Ascending aorta (tissue), 2 donors: ENCODE measurements around the gene KIRREL1. TPM values are rescaled to one million over a fixed set of nuclear protein-coding genes. Genes with fewer than 3 reads are reported as not detected.

Experiments used
- DNase-seq, 2 donors: peaks; one replicate each; pipeline ENCODE4 v3.0.0-alpha.2; 2019; ENCODE audit warnings: low spot score in 2 of 2
- H3K27ac ChIP-seq, 2 donors: fragments of 200-600 bp; sonication (generic); one replicate each; pipeline ENCODE4 v1.5.1; 2016 to 2017; ENCODE audit warnings: mild to moderate bottlenecking in 1 of 2
- H3K27me3 ChIP-seq: fragments of 200-600 bp; sonication (generic); one replicate; pipeline ENCODE4 v1.5.1; 2017
- H3K36me3 ChIP-seq, 2 donors: fragments of 200-600 bp; sonication (generic); one replicate each; pipeline ENCODE4 v1.5.1; 2016
- H3K4me1 ChIP-seq, 2 donors: fragments of 200-600 bp; sonication (generic); one replicate each; pipeline ENCODE4 v1.5.1; 2016 to 2017; ENCODE audit warnings: mild to moderate bottlenecking in 1 of 2
- H3K4me3 ChIP-seq, 2 donors: fragments of 200-600 bp; sonication (generic); one replicate each; pipeline ENCODE4 v1.5.1; 2016 to 2017; ENCODE audit warnings: mild to moderate bottlenecking in 1 of 2
- H3K9me3 ChIP-seq, 2 donors: fragments of 200-600 bp; sonication (generic); one replicate each; pipeline ENCODE4 v1.5.1; 2016
- CTCF ChIP-seq, 3 experiments: fragments of 200-600 bp in 2 of 3; fragments of 450-650 bp in 1 of 3; sonication (generic) in 2 of 3; IDR thresholded peaks; one replicate each; pipeline ENCODE4 v1.5.1; 2016 to 2019; ENCODE audit warnings: antibody characterized with exemption in 3 of 3, mild to moderate bottlenecking in 1 of 3, moderate library complexity in 1 of 3
- intact Hi-C: fragments of 100-400 bp; cut with DNase I; formaldehyde crosslinking; loops from one replicate; pipeline ENCODE4 v1.15.1; 2023
- total RNA-seq: library from RNA; depleted of rRNA; stranded (reverse); fragments of >200 nt; gene quantifications from one replicate; pipeline ENCODE4 v1.1.0, GENCODE V29; 2016

The KIRREL1 gene
- total RNA-seq, 1 donor from 2014 or later = 114 TPM

- Histone ChIP-seq H3K36me3 (no peaks in the 10 kb centered on the region), H3K27ac (peak overlapping the region; percentile 92 to 99), H3K9me3 (no peaks in the 10 kb centered on the region), H3K4me1 (peaks cover 68 to 89% of the 10 kb centered on the region in 2 donors), H3K27me3 (no peaks in the 10 kb centered on the region), H3K4me3 (peak overlapping the region in 1 of 2 donors; percentile 34)
- intact Hi-C loops = loop anchor here (2.0 kb wide), 1 partner anchor 15 kb away; no protein-coding TSS in a partner anchor
- no peak for DNase-seq
- no peak for TF ChIP-seq CTCF (IDR thresholded peaks at IDR 0.05)
These were observed 14.4 kb downstream of the KIRREL1 start for GRCh38 chr1:158007667-158008386.

DNA sequence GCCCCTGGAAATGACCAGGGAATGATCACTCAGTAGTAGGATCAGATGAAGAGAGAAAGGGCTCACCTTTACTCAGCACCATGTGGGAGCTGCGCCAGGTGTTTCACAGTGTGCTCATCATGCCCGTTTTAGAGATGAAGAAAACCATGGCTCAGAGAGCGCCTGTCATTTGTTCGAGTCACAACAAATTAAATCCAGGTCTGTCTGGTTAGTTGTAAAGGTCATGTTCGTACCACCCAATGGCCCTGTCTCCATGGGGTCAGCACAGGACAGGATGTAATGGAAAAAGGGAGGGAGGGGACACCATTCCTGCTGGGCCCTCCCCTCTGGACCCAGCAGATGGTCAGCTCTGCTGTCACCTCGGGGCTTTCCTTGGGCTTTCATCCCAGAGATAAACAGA is 15.2 kb downstream of the KIRREL1 start:
- Histone ChIP-seq H3K9me3 (no peaks in the 10 kb centered on the region), H3K27me3 (no peaks in the 10 kb centered on the region), H3K27ac (peak overlapping the region; percentile 92 to 99), H3K4me1 (peaks cover 67 to 93% of the 10 kb centered on the region in 2 donors), H3K4me3 (no peak overlapping the region), H3K36me3 (no peaks in the 10 kb centered on the region)
- no peak for DNase-seq
- intact Hi-C loops = loop anchor here (2.0 kb wide), 1 partner anchor 14 kb away; no protein-coding TSS in a partner anchor
- TF ChIP-seq CTCF (IDR thresholded peaks at IDR 0.05) = no peak

DNA sequence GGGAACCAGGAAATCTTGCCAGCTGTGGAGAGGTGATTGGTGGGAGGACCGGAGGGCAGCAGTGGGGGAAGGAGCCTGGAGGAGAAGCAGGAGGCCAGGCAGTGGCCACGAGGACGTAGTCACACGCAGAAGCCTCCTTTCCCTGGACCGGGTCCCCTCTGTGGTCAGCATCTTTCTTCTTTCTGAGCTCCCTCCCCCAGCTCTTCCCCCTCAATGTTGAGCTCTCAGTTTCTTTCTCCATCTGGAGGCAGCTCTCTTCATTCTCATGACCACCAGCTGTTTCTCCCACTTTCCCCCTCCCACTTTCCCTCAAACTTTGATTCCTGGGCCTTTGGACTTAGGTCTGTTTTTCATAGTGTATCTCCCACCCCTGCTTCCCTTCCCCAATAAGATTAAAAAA is 18.3 kb downstream of the KIRREL1 start:
- no peaks in the 10 kb centered on the region for H3K27me3 ChIP-seq
- TF ChIP-seq CTCF (IDR thresholded peaks at IDR 0.05) = no peak
- no peak for DNase-seq
- H3K9me3 ChIP-seq = no peaks in the 10 kb centered on the region
- peaks cover 41 to 90% of the 10 kb centered on the region in 2 donors for H3K4me1 ChIP-seq
- H3K27ac ChIP-seq = peak overlapping the region; percentile 92 to 99
- no peak overlapping the region for H3K4me3 ChIP-seq
- intact Hi-C loops = loop anchor here (1.0 to 10.0 kb wide), 3 partner anchors 8 to 1913 kb away; partner anchors contain the start of genes KIRREL1 and TAGLN2
- H3K36me3 ChIP-seq = no peaks in the 10 kb centered on the region

DNA sequence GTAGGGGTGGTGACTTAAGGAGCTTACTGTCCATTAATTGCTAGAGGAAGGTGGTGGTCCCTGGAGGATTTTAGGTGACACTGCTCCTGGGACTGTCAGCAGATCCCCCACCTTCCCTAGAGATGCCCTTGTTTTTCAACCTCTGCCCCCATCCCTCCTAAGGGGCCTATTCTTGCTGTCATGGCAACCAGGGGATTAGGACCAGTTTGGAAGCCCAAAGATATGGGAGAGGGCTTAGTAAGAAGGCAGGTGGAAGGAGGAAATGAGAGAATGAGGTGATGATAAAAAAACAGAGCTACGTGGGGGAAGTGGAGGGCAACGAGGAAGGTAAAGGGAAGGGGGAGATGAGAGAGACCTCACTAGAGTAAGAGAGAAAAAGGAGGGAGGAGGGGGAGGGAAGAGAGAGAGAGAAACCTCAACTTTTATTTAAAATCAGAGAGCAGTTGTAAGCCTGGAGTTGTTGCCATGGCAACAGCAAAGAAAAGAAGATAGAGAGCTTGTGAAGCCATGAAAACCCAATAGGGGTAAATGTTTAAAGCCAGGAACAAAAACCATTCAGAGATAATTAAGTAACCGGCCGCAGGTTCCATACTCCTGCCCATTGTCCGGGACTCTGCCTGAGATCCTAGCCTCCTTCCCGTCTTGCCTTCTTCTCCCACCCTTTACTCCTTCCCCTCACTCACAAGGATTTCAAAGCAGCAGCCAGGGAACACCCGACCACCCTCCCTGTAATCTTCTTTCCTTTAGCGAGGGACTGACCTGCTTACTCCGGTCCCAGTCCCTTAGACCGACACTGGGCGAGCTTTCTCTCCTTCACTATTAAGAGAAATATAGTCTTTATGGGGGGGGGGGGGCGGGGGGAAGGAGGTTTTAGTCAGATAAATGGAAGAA is 20.6 kb downstream of the KIRREL1 start:
- TF ChIP-seq CTCF (IDR thresholded peaks at IDR 0.05) = no peak
- H3K4me1 ChIP-seq = peaks cover 42 to 90% of the 10 kb centered on the region in 2 donors
- DNase-seq = no peak
- no peaks in the 10 kb centered on the region for H3K9me3 ChIP-seq
- no peaks in the 10 kb centered on the region for H3K27me3 ChIP-seq
- no peaks in the 10 kb centered on the region for H3K36me3 ChIP-seq
- peak overlapping the region; percentile 92 to 99 for H3K27ac ChIP-seq
- intact Hi-C loops = loop anchor here (10.0 kb wide), 1 partner anchor 1911 kb away; the partner anchor contains the start of gene TAGLN2
- H3K4me3 ChIP-seq = peak overlapping the region in 1 of 2 donors; percentile 51

DNA sequence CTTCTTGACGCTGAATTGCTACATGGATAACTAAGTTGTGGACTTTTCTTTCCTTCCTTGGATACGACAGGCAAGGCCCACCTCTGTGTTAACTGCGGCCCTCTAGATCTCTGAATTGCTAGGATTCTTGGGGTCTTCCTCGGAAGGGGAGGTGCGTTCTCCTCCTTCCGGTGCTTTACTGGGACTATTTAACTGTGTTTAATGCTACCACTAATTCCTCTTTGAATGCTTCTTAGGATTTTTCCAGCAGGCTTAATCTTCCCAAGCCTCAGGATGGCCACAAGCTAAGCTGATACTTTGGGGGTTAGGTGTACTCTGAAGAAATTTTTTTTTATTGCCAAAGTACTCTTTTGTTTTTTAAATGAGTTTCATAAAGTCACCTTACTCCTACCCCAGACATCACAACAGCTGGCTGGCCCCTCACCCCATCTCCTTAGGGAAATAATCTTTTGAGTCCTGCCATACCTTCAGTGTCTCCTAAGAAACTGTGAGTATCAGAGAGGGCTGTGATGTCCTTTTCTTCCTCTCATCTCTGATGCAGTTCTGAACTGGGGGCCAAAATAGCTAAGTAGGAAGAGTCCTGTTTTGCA is 21.4 kb downstream of the KIRREL1 start:
- Histone ChIP-seq H3K9me3 (no peaks in the 10 kb centered on the region), H3K27me3 (no peaks in the 10 kb centered on the region), H3K4me3 (peak overlapping the region in 1 of 2 donors; percentile 51), H3K27ac (peak overlapping the region; percentile 92 to 99), H3K36me3 (no peaks in the 10 kb centered on the region), H3K4me1 (peaks cover 37 to 89% of the 10 kb centered on the region in 2 donors)
- intact Hi-C loops = loop anchor here (10.0 kb wide), 1 partner anchor 1910 kb away; the partner anchor contains the start of gene TAGLN2
- no peak for DNase-seq
- no peak for TF ChIP-seq CTCF (IDR thresholded peaks at IDR 0.05)
